Stimulated activated CD8-positive, alpha-beta memory T cell treated with anti-CD3 and anti-CD28 coated beads, Interleukin-7, amount 100 ng/mL, for 48 hours (primary cell): Measurements from ENCODE around the gene CLEC4A.
"Not testable (repeated sequence)": the region's sequence is repeated elsewhere in the genome, so short reads cannot be mapped to it uniquely, and the experiment has no call there.

Source experiments
- DNase-seq, 2 donors: peaks; one replicate each; pipeline ENCODE4 v3.0.0-alpha.2; 2020; ENCODE audit warnings: low read depth in 1 of 2; ENCODE audit errors: extremely low read depth in 1 of 2

Gene CLEC4A

DNA sequence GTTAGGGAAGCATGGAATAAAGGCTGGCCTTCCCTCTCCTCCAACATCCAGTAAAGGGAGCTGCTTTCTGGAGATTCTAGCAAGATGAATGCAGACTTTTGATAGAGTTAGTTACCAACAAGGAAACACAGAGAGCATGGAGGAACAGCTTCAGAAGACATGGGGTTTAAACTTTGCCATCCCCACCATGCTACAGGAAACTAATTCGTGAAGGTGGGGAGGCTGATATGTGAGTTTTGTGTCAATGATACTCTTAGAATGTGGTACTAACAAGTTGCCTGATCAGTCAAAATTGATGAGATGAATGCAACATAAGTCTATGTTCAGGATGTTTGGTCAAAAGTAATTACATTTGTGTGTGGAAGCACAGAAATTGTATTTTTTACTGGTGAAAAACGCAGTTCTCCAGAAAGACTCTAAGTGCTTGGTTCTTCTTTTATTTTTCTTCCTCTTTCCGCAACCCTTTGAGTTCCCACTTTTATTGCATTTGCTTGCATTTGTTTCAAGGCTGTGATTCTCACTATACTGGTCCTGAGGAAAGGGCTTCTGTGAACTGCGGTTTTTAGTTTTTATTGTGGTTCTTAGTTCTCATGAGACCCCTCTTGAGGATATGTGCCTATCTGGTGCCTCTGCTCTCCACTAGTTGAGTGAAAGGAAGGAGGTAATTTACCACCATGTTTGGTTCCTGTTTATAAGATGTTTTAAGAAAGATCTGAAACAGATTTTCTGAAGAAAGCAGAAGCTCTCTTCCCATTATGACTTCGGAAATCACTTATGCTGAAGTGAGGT, at the start of gene CLEC4A:
CLEC4A (plus strand) TSS at position 494 of the 789 bp plus-strand sequence; CDS start at position 756, 262 bp downstream.
- no peak for DNase-seq

DNA sequence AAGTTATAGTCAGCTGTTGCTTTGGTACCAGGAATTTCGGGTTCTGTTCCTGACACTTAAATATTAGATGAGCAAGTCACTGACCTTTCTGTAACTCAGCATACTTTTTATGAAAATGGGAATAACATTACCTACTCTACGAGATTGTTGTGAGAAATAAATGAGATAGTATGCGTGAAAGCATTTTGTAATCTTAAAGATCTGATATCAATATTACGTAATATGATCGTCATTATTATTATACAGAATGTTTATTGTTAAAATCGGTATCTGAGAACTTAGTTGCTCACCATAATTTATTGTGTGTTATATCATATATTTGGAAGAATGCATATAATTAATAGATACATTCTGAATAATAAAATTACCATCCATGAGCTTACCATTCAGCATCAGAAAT, 47.5 kb upstream of the CLEC4A start:
- no peak for DNase-seq

DNA sequence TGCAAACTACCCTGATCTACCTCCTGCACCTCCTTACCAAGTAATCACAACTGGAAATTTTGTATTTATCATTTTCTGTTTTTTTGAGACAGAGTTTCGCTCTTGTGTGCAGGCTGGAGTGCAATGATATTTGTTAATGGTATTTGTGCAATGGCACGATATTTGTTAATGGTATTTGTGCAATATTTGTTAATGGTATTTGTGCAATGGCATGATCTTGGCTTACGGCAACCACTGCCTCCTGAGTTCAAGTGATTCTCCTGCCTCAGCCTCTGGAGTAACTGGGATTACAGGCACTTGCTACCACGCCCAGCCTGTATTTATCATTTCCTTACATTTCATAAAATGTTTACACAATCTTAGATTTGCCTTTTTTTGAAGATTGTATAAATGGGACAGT, 47.1 kb upstream of the CLEC4A start:
- DNase-seq, result no peak

DNA sequence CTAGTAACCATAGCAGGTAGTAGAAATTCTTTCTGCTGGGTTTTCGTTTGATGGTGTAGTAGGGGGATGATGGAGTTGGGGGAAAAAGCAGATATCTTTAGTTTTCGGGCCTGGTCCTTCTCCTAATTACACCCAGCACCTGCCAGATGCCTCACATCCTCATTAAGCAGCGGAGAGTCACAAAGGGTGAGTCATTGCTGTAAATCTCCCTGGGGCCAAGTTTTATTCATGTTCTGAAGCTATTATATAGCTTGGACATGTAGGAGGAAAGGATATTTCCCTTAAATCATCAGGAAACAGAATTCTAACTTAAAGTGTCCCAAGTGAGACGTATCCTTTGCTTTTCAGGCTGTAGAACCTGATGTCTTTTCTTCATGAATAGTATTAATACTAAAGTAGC, 46.2 kb upstream of the CLEC4A start:
- no peak for DNase-seq

DNA sequence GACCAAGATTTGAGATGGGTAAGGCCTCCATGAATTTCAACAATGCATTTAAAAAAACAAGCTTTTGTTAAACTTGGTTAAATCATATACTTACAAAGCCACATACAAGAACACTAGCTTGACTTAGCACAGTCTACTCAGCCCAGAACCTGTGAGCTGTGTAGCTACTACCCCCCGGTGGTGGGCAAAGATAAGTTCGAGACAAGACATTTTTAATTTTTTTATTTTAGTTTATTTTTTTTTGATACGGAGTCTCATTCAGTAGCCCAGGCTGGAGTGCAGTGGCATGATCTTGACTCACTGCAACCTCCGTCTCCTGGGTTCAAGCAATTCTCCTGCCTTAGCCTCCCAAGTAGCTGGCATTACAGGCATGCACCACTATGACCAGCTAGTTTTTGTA, 45.0 kb upstream of the CLEC4A start:
- DNase-seq, result peak; percentile 14 to 34

DNA sequence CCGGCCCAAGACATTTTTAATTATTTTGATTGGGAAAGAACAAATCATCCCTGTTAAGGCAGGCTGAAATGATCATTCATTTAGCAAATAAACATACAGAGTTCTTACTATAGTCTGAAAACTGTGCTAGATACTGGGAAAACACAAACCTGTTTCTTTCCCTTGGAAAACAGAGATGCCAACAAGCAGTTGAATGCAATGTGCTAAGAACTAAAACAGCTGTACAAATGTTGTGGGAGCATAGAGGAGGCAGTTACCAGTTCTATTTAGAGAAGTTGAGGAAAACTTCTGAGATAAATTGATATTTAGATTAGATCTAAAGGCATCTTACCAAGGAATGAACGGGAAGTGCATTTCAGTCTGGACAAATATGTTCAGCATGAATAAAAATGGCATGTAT, 44.5 kb upstream of the CLEC4A start:
- DNase-seq, result no peak

DNA sequence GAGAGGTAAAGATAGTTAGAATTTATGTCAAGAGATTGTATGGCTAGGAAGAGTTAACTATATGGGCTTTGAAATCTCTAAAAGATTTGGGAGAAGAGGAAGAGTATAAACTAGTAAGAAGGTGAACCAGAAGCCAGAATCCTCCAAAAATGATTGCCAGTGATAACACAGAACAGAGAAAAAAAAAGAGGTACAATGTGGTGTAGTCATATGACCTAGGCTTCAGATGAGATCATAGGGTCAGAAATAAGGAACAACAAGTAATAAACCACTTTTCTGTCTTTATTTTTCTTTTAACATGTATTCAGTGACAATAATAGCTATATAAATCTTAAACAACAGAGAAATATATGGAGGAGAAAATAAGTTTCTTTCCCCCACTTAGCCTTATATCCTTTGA, 43.3 kb upstream of the CLEC4A start:
- no peak for DNase-seq

DNA sequence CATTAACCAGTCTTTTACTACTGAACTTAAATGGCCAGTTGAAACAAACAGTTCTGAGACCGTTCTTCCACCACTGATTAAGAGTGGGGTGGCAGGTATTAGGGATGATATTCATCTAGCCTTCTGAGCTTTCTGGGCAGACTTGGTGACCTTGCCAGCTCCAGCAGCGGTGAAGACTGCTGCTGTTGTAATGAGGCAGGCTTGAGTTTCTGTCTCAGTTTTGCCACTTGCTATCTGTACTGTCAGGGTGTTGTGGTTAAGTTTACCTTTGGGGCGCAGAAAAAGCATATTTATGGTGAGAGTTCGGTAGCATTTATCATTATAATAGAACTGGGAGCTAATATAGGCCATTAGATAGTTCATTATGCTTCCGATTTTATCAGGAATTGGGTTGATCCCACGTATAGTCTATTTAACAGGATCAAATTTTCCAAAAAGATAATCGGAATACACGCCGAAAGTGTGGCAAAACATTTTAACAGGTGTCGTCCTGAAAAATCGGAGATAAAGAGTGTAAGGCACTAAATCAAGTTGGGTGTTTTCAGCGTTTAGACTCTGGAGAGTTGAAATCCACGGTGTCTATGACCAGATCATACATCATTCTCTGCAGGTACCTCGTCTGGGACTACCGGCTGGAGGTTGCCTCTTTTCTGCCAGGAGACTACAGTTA, 42.0 kb upstream of the CLEC4A start:
- DNase-seq, result peak in 1 of 2 donors; percentile 17

DNA sequence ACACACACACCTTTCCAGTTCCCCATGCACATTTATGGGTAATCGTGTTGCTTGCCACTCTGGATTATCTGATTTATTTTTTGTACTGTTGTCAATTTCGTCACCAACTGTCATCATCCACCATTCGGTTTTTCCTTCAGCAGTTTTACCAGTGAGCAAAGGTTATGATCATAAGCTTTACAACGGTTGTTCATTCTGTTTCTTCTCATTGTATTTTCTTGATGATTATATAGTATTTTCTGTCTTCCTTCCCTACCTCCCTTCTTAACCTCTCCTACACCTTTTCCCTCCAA, 40.7 kb upstream of the CLEC4A start:
- no peak for DNase-seq

DNA sequence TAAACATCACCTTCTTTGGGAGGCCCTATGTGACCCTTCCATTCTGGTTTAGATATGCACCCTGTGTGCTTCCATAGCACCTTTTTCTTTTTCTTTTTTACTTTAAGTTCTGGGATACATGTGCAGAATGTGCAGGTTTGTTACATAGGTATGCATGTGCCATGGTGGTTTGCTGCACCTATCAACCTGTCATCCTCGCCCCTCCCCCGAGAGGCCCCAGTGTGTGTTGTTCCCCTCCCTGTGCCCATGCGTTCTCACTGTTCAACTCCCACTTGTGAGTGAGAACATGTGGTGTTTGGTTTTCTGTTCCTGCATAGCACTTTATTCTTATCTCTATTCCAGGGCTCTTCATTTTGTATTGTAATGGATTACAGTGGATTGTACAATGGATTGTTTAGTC, 39.1 kb upstream of the CLEC4A start:
- DNase-seq, result peak in 1 of 2 donors; percentile 22

DNA sequence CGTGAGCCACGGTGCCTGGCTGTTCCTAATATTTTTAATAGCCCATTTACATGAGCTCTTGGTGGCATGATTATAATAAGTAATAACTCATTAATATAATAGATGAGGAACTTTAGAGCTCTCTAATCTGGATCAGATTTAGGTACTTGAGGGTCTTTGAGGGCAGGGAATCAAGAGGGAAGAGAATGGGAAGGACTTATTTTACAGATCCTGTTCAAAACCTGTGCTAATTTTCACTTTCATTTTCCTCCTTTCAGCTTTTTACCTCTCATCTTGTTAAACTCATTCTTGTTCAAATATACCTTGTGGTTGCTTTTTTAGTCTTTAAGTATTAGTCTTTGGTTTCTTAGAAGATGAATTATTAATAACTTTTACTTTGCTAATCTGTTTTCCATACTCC, 35.8 kb upstream of the CLEC4A start:
- DNase-seq, result no peak

DNA sequence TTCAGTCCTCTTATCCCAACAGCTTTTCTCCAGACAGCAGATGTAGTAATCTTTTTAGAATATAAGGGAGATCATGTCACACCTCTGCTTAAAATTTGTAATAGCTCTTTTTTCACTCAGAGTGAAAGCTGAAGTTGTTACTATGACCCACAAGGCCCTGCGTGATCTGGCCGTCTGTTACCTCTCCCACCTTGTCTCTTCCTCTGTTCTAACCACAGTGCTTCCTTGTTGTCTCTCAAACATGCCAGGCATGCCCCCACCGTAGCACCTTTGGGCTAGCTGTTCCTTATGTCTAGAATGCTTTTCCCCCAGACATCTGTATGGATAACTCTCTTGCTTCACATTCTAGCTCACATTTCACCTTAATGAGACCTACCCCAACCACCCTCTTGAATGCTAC, 34.8 kb upstream of the CLEC4A start:
- no peak for DNase-seq

DNA sequence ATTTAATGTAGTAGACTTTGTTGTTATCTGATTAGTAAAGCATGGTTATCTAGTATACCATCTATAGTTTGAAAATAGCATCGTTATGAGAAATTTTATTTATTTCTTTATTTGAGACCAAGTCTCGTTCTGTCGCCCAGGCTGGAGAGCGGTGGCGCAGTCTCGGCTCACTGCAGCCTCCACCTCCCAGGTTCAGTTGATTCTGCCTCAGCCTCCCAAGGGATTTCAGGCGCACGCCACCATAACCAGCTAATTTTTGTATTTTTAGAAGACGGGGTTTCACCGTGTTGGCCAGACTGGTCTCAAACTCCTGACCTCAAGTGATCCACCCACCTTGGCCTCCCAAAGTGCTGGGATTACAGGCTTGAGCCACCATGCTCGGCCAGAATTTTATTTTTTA, 34.1 kb upstream of the CLEC4A start:
- DNase-seq, result not testable (repeated sequence)

DNA sequence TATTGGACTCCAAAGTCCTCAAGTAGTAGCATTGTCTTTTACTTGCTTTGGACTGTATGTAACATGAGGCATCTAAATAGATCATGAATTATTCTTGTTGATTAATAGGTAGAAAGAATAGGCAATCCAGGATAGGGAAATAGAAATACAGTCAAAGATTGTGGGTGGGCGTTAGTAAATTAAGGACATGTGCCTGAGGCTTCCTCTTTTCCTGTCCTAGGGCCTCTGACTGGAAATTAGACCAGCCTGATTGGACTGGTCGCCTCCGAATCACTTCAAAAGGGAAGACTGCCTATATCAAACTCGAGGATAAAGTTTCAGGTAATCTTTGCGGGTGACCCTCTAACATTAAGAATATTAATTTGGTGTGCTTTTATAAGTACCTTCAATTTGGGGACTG, 33.7 kb upstream of the CLEC4A start:
- no peak for DNase-seq

DNA sequence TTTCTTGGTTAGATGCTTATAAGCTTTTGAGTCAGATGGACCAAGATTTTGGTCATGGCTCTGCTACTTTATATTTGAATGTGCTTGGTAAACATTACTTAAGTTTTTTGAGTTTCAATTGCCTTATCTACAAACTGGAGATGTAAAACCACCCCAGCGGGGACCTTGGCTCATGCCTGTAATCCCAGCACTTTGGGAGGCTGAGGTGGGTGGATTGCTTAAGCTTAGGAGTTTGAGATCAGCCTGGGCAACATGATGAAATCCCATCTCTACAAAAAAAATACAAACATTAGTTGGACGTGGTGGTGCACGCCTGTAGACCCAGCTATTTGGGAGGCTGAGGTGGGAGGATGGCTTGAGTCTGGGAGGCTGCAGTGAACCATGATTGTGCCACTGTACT, 30.1 kb upstream of the CLEC4A start:
- DNase-seq, result no peak

DNA sequence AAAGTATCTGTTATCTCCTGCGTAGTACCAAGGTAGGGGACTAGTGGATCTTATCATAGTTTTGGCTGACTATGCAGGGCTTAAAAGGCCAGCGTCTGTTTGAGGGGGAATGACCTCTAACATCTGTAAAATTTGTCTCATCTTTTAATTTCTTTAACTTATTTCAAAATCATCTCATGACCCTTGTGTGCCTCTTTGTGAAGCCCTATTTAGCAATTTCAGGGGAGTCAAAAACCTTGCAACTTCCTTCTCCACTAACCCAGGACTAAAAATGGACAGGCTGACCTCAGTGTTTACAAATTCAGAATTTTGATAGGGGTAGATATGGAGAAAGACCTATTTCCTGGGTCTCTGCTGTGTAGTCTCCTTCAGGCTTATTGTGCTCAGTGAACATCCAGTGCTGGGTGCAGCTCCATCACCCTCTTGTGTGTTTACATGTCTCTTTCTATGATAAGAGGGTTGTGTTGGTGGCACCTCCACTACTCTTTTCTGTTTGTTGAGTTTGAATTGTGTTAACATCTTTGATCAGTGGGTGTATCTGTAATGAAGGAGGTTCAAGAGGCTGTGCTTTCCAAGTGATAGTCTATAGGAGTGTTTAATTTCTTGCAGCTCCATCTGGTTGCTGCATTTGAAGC, 27.0 kb upstream of the CLEC4A start:
- DNase-seq, result no peak

DNA sequence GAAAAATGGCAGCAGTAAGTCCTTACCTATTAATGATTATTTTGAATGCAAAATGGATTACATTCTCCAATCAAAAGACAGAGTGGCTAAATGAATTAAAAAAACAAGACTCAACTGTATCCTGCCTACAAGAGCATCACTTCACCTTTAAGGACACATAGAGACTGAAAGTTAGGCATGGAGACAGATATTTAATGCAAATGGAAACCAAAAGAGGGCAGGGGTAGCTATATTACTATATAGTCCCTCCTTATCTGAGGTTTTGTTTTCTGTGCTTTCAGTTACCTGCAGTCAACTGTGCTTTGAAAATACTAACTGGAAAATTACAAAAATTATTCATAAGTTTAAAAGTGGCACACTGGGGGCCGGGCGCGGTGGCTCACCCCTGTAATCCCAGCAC, 24.2 kb upstream of the CLEC4A start:
- no peak for DNase-seq

DNA sequence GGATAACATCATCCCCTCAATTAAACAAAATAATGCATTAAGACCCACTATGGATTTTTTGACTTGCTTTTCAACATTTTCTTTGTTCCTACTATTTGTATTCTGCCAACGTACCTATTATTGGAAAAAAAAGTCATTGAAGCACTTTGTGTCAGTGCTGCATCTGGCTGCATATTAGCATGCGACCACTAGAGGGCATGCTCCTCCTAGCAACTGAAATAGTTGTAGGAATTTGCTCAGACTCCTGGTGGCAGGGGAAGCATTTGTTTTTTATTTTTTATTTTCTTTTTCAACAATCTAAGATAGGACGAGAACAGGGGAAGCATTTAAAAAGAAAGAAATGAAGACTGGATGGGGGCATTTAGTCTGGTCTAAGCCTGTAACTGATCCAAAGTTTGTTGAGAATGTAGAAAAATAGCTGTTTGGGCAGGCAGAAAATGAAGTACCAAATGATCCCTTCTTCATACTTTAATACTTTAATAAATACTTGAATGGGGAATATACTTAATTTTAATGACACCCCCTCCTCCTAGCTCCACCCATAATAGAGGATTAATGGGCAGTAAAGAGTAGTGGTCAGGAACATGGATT, 14.5 kb upstream of the CLEC4A start:
- DNase-seq, result peak; percentile 41 to 66

DNA sequence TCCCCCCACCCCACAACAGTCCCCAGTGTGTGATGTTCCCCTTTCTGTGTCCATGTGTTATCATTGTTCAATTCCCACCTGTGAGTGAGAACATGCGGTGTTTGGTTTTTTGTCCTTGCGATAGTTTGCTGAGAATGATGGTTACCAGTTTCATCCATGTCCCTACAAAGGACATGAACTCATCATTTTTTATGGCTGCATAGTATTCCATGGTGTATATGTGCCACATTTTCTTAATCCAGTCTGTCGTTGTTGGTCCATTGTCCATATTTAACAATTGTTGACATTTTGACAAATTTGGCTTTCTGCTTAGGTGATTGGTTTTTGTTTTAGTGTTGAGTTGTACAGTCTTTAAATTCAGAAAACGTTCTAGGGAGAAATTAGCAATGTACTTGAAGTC, 10.3 kb upstream of the CLEC4A start:
- not testable (repeated sequence) for DNase-seq

DNA sequence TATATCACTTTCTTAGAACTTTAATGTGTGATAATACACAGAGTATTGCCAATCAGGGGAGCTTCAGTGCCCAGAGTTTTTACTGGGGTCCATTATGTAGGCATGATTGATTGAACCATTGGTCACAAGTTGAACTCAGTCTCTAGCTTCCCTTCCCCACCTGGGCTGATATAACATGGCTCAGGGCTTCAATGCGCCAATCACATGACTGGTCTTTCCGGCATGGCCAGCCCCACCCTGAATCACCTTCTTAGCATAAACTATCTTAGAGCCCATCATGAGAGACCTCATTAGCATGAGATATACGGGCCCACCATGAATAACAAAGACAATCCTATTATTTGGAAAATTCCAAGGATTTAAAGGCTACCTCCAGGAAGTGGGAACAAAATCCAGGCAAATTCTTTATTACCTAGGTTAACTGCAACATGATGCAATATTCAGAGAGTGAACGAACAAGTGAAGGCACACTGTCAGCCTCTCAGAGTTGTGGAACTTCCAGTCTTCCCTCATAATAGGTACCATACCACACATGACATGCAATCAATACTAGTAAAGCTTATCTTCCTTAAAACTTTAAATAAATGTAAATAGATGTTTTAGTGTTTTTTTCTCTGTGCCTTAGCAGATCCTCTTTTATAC, 3.2 kb upstream of the CLEC4A start:
- no peak for DNase-seq

DNA sequence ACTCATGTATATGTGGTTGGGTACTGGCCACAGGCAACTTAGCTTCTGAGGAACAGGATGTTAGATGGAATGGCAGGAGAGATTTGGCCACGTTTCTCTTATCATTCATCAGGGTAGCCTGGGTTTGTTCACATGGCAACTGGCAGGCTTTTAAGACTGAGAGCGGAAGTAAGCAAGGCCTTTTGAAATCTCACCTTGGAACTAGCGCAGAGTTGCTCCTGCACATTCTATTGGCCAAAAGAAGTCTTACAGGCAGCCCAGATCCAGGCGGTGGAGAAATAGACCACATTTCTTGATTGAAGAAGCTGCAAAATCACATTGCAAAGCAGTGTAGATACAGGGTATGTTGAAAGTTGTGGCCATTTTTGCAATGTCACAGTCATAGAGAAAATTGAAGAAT, 3.7 kb downstream of the CLEC4A start:
- DNase-seq, result no peak
